ENCODE results near the gene STOM. TPM values are rescaled to one million over a fixed set of nuclear protein-coding genes. Genes with fewer than 3 reads are reported as not detected.
A peak's percentile ranks its signal among the peaks of the same experiment; 100 is the strongest.

STOM gene
- total RNA-seq, 1 donor from 2014 or later: 65.5 TPM

- ATAC-seq: no peak
Observed at GRCh38 chr9:121348221-121348620, 21.8 kb downstream of the STOM start.

- ATAC-seq: no peak
Observed at GRCh38 chr9:121345070-121345469, 25.0 kb downstream of the STOM start.

GRCh38 chr9:121344184-121344583, 25.9 kb downstream of the STOM start:
- no peak for ATAC-seq

GRCh38 chr9:121340676-121341392, 29.2 kb downstream of the STOM start:
- no peak for ATAC-seq

GRCh38 chr9:121339437-121339836, 30.6 kb downstream of the STOM start:
- no peak for ATAC-seq

GRCh38 chr9:121336665-121337064, 33.4 kb downstream of the STOM start:
- ATAC-seq: no peak

GRCh38 chr9:121333950-121334773, 35.9 kb downstream of the STOM start:
- ATAC-seq: peak; percentile 5

GRCh38 chr9:121331992-121332685, 37.9 kb downstream of the STOM start:
- ATAC-seq: no peak

- no peak for ATAC-seq
Observed at GRCh38 chr9:121331549-121331948, 38.5 kb downstream of the STOM start.

GRCh38 chr9:121328876-121329681, 41.0 kb downstream of the STOM start:
- ATAC-seq: no peak

GRCh38 chr9:121328476-121328875, 41.6 kb downstream of the STOM start:
- no peak for ATAC-seq

GRCh38 chr9:121326901-121327613, 43.0 kb downstream of the STOM start:
- ATAC-seq: no peak

GRCh38 chr9:121326130-121326838, 43.8 kb downstream of the STOM start:
- peak; percentile 85 for ATAC-seq

- ATAC-seq: no peak
Observed at GRCh38 chr9:121325387-121325786, 44.7 kb downstream of the STOM start.

GRCh38 chr9:121324755-121325154, 45.3 kb downstream of the STOM start:
- ATAC-seq: no peak

GRCh38 chr9:121324316-121324715, 45.7 kb downstream of the STOM start:
- ATAC-seq: no peak

- ATAC-seq: no peak
Observed at GRCh38 chr9:121323449-121324151, 46.5 kb downstream of the STOM start.

GRCh38 chr9:121322737-121323448, 47.2 kb downstream of the STOM start:
- no peak for ATAC-seq

- ATAC-seq: peak; percentile 66
Observed at GRCh38 chr9:121322037-121322736, 47.9 kb downstream of the STOM start.

Measured in esophagus mucosa (tissue), 1 donor.